ENCODE measurements around the gene MAL.

DNA sequence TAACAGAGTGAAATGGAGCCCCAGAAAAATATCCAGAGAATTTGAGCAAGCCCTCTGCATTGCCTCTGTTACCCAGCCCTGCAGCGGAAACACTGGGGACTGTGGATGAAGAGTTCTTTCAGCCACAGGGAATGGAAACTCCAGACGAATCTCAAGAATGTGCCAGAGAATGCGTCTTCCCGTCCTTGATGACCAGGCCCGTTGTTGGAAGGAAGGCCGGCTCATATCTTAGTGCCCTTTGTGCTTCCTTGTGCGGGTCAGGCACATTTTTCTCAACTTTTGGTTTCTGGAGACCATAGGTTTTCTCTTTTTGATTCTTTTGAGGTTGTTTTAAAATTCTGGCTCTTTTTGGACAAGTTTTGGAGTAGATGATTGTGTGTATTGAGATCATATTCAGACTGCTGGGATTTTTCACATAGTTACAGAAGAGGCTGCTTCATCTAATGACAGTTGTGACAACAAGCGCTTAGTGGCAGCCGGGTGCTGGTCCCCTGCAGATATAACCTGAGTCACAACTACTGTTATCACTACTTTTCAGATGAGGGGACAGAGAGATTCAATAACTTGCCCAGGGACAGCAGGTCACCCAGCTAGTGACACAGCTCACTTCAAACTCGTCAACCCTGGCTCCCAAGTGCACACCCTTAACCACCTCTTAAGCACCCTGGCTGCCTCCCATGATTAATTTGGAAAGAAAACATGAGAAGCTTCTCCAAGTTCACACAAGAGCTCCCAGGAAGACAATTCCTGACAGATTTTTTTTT lies 15.7 kb downstream of the MAL start:
- TF ChIP-seq, protein P1, sequence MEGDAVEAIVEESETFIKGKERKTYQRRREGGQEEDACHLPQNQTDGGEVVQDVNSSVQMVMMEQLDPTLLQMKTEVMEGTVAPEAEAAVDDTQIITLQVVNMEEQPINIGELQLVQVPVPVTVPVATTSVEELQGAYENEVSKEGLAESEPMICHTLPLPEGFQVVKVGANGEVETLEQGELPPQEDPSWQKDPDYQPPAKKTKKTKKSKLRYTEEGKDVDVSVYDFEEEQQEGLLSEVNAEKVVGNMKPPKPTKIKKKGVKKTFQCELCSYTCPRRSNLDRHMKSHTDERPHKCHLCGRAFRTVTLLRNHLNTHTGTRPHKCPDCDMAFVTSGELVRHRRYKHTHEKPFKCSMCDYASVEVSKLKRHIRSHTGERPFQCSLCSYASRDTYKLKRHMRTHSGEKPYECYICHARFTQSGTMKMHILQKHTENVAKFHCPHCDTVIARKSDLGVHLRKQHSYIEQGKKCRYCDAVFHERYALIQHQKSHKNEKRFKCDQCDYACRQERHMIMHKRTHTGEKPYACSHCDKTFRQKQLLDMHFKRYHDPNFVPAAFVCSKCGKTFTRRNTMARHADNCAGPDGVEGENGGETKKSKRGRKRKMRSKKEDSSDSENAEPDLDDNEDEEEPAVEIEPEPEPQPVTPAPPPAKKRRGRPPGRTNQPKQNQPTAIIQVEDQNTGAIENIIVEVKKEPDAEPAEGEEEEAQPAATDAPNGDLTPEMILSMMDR (IDR thresholded peaks at IDR 0.05; ENCODE audit: low read length) = no peak
- TF ChIP-seq EZH2 (IDR thresholded peaks at IDR 0.05; ENCODE audit: borderline replicate concordance, low read length) = no peak

Measured in OCI-LY1 (cell line).